NCI-H1694 treated with DMSO at 0.1 percent for 48 hours (cell line): ENCODE results near the gene COA5.
A peak's percentile ranks its signal among the peaks of the same experiment; 100 is the strongest.

Source experiments
- DNase-seq: peaks from one replicate; lab custom pipeline; 2025; lab: John Stamatoyannopoulos, UW

Gene COA5

DNA sequence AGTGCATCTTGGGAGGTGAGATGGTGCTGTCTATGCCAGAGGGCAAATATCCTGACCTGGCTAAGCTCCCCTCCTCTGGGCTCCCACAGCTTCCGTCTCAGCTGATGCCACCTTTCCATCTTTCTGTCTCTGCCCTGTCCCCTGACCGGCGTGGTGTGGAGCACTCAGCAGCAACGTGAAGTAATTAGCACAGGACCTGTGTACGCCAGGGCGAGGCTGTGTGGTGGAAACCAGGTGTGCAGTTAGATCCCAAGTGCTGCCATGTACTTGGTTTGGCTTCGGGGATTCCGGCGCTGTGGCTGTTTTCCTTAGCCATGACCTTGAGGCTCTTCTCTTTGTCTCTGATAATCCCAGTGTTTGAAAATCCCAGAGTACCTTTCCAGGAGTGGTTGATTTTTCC is 36.5 kb downstream of the COA5 start:
- no peak for DNase-seq

DNA sequence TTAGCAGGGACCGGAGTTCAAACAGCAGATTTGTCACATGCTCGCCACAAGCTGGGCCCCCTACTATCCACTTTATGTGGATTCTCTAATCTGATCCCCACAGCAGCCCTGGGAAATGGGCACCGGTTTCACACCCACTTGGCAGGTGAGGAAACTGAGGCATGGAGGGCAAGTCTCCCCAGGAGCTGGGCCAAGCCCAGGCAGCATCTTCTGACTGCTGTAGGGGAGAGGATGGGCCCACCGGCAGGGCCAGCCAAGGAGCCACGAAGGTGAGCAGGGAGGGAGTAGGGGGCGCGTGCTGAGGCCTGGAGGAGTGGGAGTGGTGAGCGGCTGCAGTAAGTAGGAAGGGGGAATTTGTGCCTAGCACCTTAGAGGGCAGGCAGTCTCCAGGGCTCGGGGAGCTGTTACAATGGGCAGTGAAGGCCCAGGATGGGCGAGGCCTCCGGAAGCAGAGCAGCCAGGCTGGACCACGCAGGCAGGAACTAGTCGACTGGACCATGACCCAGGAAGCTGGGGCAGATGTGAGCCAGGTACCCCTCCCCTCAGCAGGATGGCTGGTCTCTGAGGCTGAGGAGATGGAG is 37.1 kb downstream of the COA5 start:
- DNase-seq: no peak

DNA sequence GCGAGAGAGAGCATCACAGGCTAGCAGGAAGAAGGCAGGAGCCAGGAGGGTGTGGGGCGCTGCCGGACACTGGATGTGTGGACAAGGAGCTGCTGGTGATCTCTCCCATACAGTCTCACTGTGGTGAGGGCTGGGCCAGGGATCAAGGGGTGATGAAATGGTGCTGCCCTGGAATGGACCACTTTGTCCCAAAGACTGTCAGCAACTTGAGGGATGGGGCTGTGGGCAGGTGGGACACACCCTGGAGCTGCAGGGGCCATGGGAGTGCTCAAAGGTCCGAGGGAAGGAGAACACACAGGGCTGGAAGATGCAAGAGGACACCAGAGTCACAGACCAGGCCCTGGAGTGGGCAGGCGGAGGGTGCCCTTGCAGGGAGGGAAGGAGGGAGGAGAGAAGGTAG is 38.0 kb downstream of the COA5 start:
- DNase-seq: no peak

DNA sequence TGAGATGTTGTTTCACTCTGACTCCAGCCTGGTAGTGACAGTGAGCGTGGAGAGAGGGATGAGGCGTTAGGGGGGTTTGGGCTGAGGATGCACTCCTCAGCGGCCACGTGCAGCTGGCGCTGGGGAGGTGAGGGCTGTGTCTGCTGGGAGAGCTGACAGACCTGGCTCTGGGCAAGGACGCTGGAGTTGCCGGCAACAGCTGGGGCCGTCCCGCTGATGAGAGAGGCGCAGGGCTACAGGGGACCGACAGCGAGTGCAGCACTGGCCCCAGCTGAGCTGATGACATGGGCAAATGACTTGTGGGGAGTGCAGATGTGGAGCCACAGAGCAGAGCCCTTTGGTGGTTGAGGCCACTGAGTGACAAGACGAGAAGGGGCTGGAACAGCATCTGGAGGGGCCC is 38.4 kb downstream of the COA5 start:
- no peak for DNase-seq

DNA sequence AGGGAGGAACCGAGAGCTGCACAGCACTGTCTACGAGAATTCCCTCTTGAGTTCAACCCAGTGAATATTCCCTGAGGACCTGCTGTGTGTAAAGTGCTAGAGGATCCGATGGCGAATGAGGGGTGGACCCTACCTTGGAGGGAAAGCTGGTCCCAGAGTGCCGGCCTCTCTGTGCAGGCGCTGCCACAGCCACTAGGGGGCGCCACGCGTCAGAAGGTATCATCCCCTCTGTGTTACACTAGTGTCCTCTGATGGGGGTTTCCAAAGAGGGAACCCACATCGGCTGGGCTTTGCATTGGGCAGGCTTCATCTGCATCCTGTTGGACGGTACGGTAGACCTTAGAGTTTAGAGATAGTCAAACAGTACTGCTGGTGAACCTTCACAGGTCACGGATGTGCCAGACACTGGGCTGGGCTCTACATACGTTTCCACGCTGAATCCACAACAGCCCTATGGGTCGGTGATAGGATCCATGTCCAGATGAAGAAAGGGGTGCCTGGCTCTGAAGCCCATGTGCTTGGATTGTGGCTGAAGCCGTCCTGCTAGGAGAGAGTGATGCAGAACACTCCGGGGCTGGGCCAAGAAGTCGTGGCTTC is 39.0 kb downstream of the COA5 start:
- DNase-seq: no peak

DNA sequence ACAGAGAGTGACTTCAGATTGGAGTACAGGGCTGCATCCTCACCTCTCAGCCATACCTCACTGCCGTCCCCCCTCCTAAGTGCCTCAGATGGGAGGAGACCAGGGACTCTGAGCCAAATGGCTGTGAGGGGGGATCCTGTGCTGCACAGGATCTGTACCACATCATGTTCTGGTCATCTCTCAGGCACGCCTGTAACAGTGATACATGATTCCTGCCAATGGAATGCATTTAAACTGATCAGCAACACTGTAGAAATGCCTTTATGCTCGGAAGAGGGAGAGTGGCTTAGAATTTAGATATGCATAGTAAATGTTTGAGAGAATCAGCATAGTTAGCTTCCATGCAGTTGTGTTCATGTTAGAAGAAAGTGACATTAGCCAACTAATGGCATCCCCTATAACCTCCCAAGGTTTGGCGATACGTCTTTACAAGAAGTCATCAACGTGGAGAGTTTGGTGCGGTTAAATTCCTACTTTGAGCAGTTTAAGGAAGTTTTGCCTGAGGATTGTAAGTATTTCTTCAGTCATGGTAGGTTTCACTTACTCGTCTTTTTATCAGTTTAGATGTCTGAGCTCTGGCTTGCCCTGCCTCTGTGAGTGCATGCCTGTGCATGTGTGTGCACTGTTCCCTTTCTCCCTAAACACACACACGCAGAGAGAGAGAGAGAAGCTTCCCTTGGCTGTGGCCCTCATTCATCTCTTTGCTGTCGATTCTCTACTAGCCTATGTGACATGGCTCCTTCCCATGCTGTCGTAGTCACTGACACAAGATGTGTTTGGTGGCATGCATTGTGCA is 40.0 kb downstream of the COA5 start:
- no peak for DNase-seq

DNA sequence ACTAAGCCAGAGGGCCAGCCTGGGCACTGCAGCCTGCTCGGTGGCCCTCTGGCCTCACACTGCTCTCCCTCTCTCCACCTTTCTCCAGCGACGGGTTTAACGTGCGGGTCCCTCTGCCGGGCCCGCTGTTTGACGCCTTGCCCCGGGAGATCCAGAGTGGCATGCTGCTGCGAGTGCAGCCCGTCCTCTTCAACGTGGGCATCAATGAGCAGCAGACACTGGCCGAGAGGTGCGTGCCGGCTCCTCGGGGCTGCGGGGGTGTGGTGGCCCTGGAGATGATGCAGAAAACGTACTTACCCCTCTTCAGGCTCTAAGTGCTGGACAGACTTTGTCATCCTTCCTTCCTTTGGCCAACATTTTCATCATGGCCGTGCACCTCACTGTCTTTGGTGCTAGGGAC is 42.4 kb downstream of the COA5 start:
- no peak for DNase-seq

DNA sequence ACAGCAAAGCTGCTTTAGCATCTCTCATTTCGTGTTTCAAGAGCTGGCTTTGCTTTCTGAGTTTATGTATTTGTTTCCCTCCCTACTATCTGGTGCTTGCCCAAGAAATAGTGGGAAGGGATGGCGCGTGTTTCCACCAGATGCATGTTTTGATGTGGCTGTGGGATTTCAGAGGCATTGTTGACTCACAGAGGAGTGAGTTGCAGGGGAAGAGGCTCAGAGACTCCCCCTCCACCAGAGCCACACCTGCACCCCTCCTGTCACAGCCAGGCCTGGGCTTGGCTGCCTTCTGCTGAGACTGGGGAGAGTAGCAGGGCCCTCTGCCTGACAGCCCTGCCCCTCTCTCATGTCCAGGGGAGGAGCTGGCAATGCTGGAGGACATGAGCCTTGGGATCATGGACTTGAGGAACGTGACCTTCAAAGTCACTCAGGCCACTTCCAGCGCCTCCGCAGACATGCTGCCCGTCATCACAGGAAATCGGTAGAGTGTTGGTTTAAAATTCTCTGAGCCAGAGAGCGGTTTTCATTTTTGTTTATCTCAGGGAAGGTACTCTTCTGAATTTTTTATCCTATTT is 42.9 kb downstream of the COA5 start:
- DNase-seq: no peak

DNA sequence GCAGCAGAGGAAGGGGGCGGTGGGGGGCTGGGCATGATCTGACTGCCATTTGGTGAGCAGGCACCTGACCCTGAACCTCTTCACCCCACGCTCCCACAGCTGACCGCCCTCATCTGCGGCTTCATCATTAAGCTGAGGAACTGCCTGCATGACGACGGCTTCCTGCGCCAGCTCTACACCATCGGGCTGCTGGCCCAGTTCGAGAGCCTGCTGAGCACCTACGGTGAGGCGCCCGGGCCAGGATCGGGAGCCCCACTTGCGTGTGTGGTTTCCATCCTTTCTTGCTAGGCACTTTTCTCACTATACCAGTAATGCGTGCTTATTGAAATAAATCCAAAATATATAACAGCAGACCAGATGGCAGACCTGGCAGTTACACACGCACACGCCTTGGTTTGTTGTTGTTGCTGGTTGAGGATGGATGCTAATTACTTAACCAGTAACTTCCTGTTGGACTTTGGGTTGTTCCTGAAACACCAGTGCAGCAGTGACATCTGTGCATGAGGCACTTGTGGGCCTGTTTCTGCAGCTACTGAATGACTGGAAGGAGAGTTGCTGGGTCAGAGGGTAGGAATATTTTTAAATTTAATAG is 43.7 kb downstream of the COA5 start:
- DNase-seq: peak; percentile 54

DNA sequence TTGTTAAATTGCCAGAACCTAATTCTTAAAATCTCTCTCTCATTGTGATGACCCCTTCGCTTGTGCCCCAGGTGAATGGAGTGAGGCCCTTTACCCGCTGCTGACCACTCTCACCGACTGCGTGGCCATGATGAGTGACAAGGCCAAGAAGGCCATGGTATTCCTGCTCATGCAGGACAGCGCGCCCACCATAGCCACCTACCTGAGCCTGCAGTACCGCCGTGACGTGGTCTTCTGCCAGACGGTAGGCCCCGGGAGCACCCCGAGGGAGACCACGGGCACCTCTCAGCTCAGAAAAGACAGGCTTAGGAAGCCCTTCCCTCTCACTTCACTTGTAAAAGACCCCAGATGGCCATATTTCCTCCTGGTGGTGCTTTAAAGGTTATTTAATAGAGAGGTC is 44.9 kb downstream of the COA5 start:
- no peak for DNase-seq

DNA sequence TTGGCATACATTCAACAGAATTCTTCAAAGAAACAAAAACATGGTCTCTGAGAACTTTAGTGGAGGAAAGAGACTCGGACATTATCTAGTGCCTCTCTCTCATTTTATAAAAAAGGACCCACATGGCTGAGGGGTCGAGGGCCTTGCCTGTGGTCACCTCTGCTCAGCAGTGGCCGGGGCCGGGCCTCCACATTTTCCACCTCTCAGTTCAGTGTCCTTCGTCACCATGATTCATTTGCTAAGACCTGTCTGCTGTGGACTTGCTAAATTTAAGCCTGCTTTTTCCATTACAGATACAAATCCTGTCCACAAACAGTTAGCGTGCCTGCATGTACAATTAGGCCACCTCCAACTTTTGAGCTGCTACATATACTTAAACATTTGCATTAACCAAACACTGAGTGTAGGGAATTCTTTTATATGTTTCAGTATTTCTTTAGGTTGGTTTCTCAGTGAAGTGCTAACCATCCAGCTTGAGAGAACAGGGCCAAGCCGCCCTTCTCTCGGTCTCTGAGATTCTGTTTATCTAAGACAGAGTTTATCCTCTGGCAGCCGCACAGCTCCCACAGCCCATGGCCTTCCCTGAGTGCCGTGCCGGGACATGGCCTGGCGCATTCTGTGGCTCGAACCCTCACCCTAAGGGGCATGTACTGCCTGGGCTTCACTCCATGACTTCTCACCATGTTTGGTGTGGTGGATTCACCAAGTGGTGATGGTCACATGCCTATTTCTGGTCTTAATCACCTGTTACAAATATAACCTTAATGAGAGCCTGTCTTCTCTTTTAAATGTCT is 46.2 kb downstream of the COA5 start:
- DNase-seq: no peak

DNA sequence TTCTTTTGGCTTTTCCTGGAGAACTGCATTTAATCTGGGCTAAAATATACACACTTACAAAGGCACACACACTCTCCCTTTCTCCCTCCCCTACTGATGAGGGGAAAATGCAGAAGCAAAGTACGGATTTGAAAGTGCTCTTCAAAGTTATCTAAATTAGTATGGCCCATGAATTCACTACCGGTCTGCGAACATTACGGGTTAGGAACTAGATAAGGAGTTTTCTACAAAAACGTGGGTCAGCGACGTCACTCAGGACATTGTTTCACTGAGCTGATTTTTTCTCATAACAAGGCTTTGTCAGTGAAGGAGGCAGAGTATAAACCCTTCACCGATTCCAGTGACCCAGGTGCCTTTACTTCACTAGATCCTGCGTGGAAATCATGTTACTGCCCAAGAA is 47.3 kb downstream of the COA5 start:
- no peak for DNase-seq

DNA sequence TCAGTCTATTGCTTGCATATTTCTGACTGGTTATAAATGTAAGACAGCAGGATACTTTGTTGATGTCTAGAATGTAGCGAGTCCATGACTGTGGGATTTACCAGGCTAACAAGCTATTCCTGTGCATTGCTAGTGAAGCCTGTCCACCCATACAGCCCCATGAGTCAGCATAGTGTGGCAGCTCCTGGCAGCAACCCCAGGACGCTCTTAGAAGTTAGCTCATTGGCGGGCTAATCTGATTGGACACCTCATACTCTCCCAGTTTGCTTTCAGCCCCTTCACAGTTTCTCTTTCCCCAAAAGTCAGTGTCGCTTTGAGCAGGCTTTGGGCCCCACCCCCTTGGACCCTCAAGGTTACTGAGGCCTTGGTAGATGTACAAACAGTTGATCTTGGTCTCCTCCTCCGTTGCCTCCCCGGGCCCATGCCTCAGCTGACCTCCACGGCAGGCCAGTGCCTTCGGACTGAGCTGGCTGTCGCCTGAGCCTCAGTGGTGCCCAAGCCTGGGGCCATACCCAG is 48.0 kb downstream of the COA5 start:
- no peak for DNase-seq

DNA sequence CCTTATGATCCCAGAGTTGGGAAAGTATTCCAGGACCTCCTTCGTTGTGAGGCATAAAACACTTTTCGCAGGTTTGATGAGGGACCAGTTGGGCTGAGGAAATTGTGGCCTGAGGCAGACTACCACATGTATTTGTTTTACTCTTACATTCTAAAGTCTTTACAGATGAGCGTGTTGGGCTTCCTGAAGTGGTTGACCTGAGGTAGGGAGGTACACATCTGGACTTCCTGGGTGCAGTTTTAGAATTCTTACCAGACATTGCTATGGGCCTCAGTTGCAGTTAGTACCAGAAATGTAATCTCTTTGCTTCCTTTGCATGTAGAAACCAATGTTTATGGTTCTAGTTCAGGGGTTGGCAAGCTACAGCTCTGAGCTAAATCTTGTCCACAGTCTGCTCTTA is 48.7 kb downstream of the COA5 start:
- no peak for DNase-seq

DNA sequence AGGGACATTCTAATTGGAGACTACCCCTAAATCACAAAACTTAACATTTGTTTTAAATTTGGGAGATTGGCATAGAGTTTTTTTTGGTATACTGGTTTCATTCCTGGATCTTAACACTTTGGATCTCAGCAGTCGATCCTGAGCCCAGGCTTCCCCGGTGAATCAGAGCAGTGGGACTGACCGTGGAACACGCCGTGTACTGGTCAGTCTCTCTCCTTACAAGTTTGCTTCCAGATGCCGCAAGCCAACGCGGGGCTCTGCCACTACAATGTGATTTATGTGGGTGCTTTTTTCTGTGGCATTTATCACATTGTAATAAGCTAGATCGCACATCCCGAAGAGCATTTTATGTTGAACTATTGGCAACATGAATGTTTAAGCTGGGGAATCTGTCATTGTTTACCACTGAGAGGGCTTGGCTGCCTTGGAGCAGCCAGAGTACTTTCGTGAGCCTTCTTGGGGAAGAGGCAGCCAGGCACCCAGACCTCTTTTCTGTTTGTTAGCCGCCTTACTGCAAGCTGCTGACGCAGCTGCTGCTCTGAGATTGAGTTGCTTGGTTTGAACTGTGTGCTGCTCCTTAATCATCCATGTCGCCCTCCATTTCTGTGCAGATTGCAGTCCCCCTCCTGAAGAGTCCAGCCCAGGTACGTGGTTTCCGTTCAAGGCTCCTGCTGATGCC is 49.3 kb downstream of the COA5 start:
- no peak for DNase-seq

DNA sequence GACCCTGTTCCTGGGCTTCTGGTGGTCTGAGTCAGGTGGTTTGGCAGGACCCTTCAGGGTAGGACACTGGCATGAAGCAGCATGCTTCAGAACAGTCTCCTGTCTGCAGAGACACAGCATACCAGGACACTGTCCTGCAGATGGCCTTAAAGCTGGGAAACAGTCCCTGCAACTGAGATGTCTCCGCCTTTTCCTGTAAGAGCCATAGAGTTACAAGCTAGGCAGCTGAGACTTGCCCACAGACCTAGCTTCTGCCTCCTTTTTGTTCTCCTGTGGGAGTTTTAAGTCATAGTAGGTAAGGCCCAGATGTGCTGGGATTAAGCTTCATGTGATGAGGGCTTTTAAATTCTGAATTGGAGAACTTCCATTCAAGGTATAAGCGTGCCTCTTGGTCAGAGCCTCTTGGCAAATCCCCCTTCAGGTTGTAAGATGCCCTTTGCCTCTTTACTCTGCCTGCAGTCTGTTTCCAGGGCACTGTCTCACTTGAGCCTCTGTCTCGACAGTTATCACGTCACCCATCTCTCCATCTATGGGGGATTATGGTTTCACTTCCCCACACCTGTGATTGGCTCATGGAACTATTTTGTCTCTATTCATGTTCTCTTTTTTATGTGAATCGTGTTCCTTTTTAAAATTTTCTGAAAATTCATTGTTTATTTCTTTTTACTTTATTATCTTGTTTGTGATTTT is 51.8 kb downstream of the COA5 start:
- no peak for DNase-seq

DNA sequence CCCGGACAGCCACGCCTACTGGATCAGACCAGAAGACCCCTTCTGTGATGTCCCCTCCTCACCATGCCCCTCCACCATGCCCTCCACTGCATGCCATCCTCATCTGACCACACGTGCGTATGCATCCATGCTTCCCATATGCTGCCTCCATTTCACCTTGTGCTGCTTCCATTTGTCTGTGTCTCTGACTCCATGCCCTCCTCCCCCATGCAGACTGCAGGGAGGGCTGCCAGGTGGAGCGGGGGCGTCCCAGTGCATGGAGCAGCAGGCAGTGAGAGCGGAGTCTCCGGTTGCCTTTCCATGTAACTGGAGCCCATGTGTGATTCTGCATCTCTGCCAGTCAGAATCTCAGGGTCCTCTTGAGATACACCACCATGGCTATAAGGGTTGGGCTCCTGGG is 52.6 kb downstream of the COA5 start:
- DNase-seq: no peak

DNA sequence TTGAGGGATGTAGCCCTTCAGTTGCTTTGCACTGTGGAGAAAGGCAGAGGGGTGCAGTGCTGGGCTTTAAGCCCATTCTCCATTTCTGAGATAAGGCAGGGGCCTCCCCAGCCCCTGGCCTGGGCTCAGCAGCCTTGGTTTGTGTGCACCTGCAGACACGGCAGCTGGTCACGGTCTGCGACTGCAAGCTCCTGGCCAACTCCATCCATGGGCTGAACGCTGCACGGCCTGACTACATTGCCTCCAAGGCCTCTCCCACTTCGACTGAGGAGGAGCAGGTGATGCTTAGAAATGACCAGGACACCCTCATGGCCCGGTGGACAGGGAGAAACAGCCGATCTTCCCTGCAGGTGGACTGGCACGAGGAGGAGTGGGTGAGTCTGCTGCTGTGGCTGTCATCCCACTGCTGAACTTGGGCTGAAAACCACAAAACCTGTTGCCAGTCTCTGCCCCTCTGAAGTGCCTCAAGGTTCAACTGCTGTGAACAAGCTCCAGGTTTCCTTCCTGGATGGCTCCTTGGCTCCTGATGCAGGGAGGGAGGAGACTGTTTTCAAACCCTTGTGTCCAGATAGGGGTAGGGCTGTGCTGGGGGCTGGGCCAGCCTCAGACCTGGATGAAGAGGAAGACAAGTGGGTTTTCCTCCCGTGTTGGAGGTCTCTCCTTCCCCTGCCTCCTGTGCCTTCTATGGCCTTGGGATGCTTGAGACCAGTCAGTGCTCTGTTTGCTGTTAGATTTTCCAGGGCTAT is 54.0 kb downstream of the COA5 start:
- no peak for DNase-seq

DNA sequence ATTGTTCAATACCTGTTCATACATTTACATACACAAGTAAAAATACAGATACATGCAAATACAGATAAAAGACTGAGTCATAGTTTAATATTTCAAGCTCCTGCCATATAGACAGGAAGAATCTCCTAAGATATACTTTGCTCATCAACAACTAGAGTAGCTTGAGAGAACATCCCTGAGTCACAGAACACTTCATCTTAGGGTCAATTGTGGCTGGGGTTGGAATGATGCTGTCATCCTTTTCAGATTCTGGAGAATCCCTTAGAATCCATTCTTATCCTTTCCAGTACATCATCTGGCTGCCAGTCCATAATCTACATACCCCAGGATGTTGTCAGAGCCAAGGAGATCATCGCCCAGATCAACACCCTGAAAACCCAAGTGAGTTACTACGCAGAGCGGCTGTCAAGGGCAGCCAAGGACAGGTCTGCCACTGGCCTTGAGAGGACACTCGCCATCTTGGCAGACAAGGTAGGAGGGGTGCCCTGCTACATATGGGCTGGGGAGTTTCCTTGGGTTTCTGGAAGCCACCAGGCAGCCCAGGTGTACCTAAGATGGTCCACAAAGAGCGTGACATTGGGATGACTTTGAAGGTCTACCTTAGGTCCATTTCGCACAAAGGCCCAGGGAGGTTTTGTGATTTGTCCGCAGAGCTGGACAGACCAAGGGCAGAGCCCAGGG is 55.7 kb downstream of the COA5 start:
- no peak for DNase-seq
